HepG2 (cell line): ENCODE data around the gene TARBP2. TPM values are rescaled to one million over a fixed set of nuclear protein-coding genes. Genes with fewer than 3 reads are reported as not detected.

Experiments
- CHD2 ChIP-seq: IDR thresholded peaks from 2 replicates; pipeline ENCODE4 v1.6.1; 2011; ENCODE audit warnings: low read depth, low read length, improper control_type of control experiment
- CTCF ChIP-seq: sonication (generic); formaldehyde crosslinking; IDR thresholded peaks from 2 replicates; pipeline ENCODE4 v1.5.0; 2020; ENCODE audit warnings: mild to moderate bottlenecking, missing genetic modification reagents, moderate library complexity
- DR1 ChIP-seq: sonication (generic); formaldehyde crosslinking; IDR thresholded peaks from 2 replicates; pipeline ENCODE4 v1.8.0; 2021; ENCODE audit warnings: mild to moderate bottlenecking, missing genetic modification reagents, inconsistent platforms
- EED ChIP-seq: sonication (generic); formaldehyde crosslinking; IDR thresholded peaks from 2 replicates; pipeline ENCODE4 v1.5.0; 2020; ENCODE audit warnings: mild to moderate bottlenecking, missing genetic modification reagents
- FOXK1 ChIP-seq: sonication (generic); formaldehyde crosslinking; IDR thresholded peaks from 2 replicates; pipeline ENCODE4 v1.4.0; 2020; ENCODE audit warnings: low read depth, missing genetic modification reagents, borderline replicate concordance
- MTERF4 ChIP-seq: sonication (generic); formaldehyde crosslinking; IDR thresholded peaks from 2 replicates; pipeline ENCODE4 v1.8.0; 2023; ENCODE audit warnings: mild to moderate bottlenecking, missing genetic modification reagents
- NR2F2 ChIP-seq: IDR thresholded peaks from 2 replicates; pipeline ENCODE4 v1.6.1; 2012; ENCODE audit warnings: low read depth, inconsistent platforms, borderline replicate concordance
- PAF1 ChIP-seq: IDR thresholded peaks from 2 replicates; pipeline ENCODE4 v1.6.1; 2016; ENCODE audit warnings: missing genetic modification reagents, missing compliant biosample characterization
- POGZ ChIP-seq: sonication (generic); formaldehyde crosslinking; IDR thresholded peaks from 2 replicates; pipeline ENCODE4 v1.4.0; 2020; ENCODE audit warnings: mild to moderate bottlenecking, missing genetic modification reagents
- RBM39 ChIP-seq: fragments of 200-400 bp; formaldehyde crosslinking; IDR thresholded peaks from one replicate; pipeline ENCODE4 v1.6.1; 2018; ENCODE audit warnings: antibody characterized with exemption, mild to moderate bottlenecking, low read depth, low read length; ENCODE audit not compliant: poor library complexity, severe bottlenecking
- RXRB ChIP-seq: IDR thresholded peaks from 2 replicates; pipeline ENCODE4 v1.6.1; 2016; ENCODE audit warnings: borderline replicate concordance, missing genetic modification reagents, missing compliant biosample characterization
- SKIL ChIP-seq: sonication (generic); formaldehyde crosslinking; IDR thresholded peaks from 2 replicates; pipeline ENCODE4 v1.8.0; 2022; ENCODE audit warnings: missing genetic modification reagents, mild to moderate bottlenecking, moderate library complexity, borderline replicate concordance
- SMAD3 ChIP-seq: sonication (generic); formaldehyde crosslinking; IDR thresholded peaks from 2 replicates; pipeline ENCODE4 v1.4.0; 2020; ENCODE audit warnings: missing genetic modification reagents
- TCF12 ChIP-seq, 2 experiments: fragments of 450-650 bp in 1 of 2; sonication (generic) in 1 of 2; formaldehyde crosslinking in 1 of 2; IDR thresholded peaks; 2 replicates each; pipeline versions ENCODE4 v1.6.1 to v1.8.0; 2017 to 2022; ENCODE audit warnings: antibody characterized with exemption in 1 of 2, mild to moderate bottlenecking in 1 of 2, missing genetic modification reagents in 1 of 2, moderate library complexity in 1 of 2
- TCF7L2 ChIP-seq: IDR thresholded peaks from 2 replicates; pipeline ENCODE4 v1.6.1; 2011; ENCODE audit warnings: mild to moderate bottlenecking, low read depth, low read length, moderate library complexity
- YEATS4 ChIP-seq: sonication (generic); formaldehyde crosslinking; IDR thresholded peaks from 2 replicates; pipeline ENCODE4 v1.4.0; 2020; ENCODE audit warnings: missing genetic modification reagents, borderline replicate concordance
- ZBTB38 ChIP-seq: sonication (generic); formaldehyde crosslinking; IDR thresholded peaks from 2 replicates; pipeline ENCODE4 v1.5.1; 2020; ENCODE audit warnings: mild to moderate bottlenecking, missing genetic modification reagents
- ZFY ChIP-seq: sonication (generic); formaldehyde crosslinking; IDR thresholded peaks from 2 replicates; pipeline ENCODE4 v1.4.0; 2020; ENCODE audit warnings: missing genetic modification reagents
- ZNF350 ChIP-seq: sonication (generic); formaldehyde crosslinking; IDR thresholded peaks from 2 replicates; pipeline ENCODE4 v1.4.0; 2020; ENCODE audit warnings: mild to moderate bottlenecking, low read depth, missing genetic modification reagents, borderline replicate concordance
- ZNF414 ChIP-seq: sonication (generic); formaldehyde crosslinking; IDR thresholded peaks from 2 replicates; pipeline ENCODE4 v1.5.0; 2020; ENCODE audit warnings: missing genetic modification reagents
- ZNF460 ChIP-seq: sonication (generic); formaldehyde crosslinking; IDR thresholded peaks from 2 replicates; pipeline ENCODE4 v1.5.1; 2020; ENCODE audit warnings: missing genetic modification reagents, mild to moderate bottlenecking, borderline replicate concordance
- ZNF510 ChIP-seq: sonication (generic); formaldehyde crosslinking; IDR thresholded peaks from 2 replicates; pipeline ENCODE4 v1.4.0; 2020; ENCODE audit warnings: low read depth, mild to moderate bottlenecking, missing genetic modification reagents
- ZNF652 ChIP-seq: IDR thresholded peaks from 2 replicates; pipeline ENCODE4 v1.6.1; 2016; ENCODE audit warnings: low read depth, borderline replicate concordance
- ZNF724P ChIP-seq: sonication (generic); formaldehyde crosslinking; IDR thresholded peaks from 2 replicates; pipeline ENCODE4 v1.8.0; 2022; ENCODE audit warnings: missing genetic modification reagents, borderline replicate concordance
- polyA plus RNA-seq, 8 experiments: library from polyadenylated mRNA; depleted of rRNA in 3 of 8; stranded (reverse) in 7 of 8; unstranded in 1 of 8; fragments of >200 nt; fragmentation: Illumina TruSeq in 4 of 8; extraction: Trizol in 4 of 8; gene quantifications; 2 replicates each; pipeline versions ENCODE4 v1.2.1 to v1.2.3, GENCODE V29; 2011 to 2016; ENCODE audit warnings: low read depth in 4 of 8, missing spikeins in 1 of 8, mixed read lengths in 1 of 8; ENCODE audit not compliant: insufficient read depth in 1 of 8
- total RNA-seq, 5 experiments: library from RNA; depleted of rRNA; stranded (reverse); fragments of >200 nt; fragmentation: Illumina TruSeq; extraction: Trizol; gene quantifications; 2 replicates each; pipeline ENCODE4 v1.2.3, GENCODE V29; 2016; ENCODE audit warnings: low read depth in 1 of 5

The TARBP2 gene
- total and polyA plus RNA-seq, 2 of the 13 experiments (the other 11 are each of a cell fraction or from before 2014, with no cell fraction given): 47.0 to 55.5 TPM

GRCh38 chr12:53492830-53493609 lies 8.1 kb upstream of the TARBP2 start (continued):
- TF ChIP-seq ZNF460 (CRISPR knock-in tag) (no peak), TCF7L2 (no peak), POGZ (CRISPR knock-in tag) (no peak; the same call in 1 of the 2 replicates), FOXK1 (no peak; the same call in 1 of the 2 replicates), PAF1 (CRISPR knock-in tag) (no peak), DR1 (CRISPR knock-in tag) (no peak), ZNF510 (CRISPR knock-in tag) (no peak), TCF12 (IDR thresholded peaks at IDR 0.05) (no peak), TCF12 (CRISPR knock-in tag; IDR thresholded peaks at IDR 0.05) (no peak; the same call in 1 of the 2 replicates), SMAD3 (no peak), ZBTB38 (CRISPR knock-in tag) (no peak), ZNF414 (CRISPR knock-in tag) (no peak), RBM39 (peak; percentile 47), ZNF652 (peak; percentile 96), CHD2 (no peak), YEATS4 (CRISPR knock-in tag) (peak; percentile 51; the same call in 1 of the 2 replicates), NR2F2 (no peak), MTERF4 (CRISPR knock-in tag) (0 out of 2 replicates have a peak, but pooled peaks have one; percentile 22), EED (CRISPR knock-in tag) (no peak), SKIL (CRISPR knock-in tag) (peak; percentile 50), RXRB (CRISPR knock-in tag) (no peak), ZFY (peak; percentile 43), ZNF724P (CRISPR knock-in tag) (no peak), CTCF (CRISPR knock-in tag) (peak; percentile 11), ZNF350 (CRISPR knock-in tag) (no peak)
